ENCODE results near the gene UFSP1. TPM values are rescaled to one million over a fixed set of nuclear protein-coding genes. Genes with fewer than 3 reads are reported as not detected.

Gene UFSP1
- total RNA-seq, 1 experiment from 2014 or later: 4.8 TPM

DNA sequence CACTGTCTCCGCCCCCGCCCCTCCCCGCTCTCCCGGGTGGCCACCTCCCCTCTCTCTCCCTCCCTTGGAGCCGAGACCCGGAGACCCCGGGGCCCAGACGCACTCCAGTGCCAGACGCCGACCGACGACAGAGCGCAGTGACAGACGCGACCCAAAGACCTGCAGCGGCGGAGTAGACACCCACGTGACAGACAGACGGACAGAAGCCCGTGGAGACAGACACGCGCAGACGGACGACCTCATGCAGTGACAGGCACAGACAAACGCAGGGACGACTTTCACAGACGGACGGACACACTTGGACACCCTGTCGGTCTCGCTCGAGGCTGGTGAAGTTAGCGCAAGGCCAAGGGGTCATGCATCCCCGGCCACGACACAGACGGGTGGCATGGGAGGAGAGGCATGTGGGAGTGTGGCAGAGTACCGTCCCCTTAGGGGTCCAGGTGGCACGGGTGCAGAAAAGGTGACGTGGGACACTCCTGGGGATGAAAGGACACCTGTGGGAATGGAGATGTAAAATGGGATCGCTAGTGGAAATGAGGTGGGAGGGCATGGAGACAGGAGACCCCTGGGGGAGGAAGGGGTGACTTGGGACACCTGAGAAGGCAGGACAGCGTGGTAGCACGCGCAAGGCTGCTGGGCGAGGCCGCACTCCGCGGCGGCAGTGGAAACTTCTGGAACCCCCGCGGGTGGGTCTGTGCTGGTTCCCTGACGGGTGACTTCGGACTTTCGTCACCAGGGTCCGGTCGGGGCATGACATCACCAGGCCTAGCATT lies 6.6 kb upstream of the UFSP1 start (continued):
- TF ChIP-seq, protein P1, sequence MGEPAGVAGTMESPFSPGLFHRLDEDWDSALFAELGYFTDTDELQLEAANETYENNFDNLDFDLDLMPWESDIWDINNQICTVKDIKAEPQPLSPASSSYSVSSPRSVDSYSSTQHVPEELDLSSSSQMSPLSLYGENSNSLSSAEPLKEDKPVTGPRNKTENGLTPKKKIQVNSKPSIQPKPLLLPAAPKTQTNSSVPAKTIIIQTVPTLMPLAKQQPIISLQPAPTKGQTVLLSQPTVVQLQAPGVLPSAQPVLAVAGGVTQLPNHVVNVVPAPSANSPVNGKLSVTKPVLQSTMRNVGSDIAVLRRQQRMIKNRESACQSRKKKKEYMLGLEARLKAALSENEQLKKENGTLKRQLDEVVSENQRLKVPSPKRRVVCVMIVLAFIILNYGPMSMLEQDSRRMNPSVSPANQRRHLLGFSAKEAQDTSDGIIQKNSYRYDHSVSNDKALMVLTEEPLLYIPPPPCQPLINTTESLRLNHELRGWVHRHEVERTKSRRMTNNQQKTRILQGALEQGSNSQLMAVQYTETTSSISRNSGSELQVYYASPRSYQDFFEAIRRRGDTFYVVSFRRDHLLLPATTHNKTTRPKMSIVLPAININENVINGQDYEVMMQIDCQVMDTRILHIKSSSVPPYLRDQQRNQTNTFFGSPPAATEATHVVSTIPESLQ (CRISPR knock-in tag; IDR thresholded peaks at IDR 0.05): no peak
- TF ChIP-seq, protein P2, sequence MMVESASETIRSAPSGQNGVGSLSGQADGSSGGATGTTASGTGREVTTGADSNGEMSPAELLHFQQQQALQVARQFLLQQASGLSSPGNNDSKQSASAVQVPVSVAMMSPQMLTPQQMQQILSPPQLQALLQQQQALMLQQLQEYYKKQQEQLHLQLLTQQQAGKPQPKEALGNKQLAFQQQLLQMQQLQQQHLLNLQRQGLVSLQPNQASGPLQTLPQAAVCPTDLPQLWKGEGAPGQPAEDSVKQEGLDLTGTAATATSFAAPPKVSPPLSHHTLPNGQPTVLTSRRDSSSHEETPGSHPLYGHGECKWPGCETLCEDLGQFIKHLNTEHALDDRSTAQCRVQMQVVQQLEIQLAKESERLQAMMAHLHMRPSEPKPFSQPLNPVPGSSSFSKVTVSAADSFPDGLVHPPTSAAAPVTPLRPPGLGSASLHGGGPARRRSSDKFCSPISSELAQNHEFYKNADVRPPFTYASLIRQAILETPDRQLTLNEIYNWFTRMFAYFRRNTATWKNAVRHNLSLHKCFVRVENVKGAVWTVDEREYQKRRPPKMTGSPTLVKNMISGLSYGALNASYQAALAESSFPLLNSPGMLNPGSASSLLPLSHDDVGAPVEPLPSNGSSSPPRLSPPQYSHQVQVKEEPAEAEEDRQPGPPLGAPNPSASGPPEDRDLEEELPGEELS (CRISPR knock-in tag; IDR thresholded peaks at IDR 0.05): no peak
- TF ChIP-seq TEAD4 (CRISPR knock-in tag; IDR thresholded peaks at IDR 0.05) (no peak), ZNF317 (CRISPR knock-in tag; IDR thresholded peaks at IDR 0.05; ENCODE audit: borderline replicate concordance, low read depth) (no peak), NR2C2 (CRISPR knock-in tag; IDR thresholded peaks at IDR 0.05) (no peak), SP1 (CRISPR knock-in tag; conservative IDR thresholded peaks at IDR 0.05) (no peak), GABPB1 (CRISPR knock-in tag; IDR thresholded peaks at IDR 0.05) (0 out of 2 replicates have a peak, but pooled peaks have one; percentile 14), MYBL2 (CRISPR knock-in tag; IDR thresholded peaks at IDR 0.05) (0 out of 2 replicates have a peak, but pooled peaks have one; percentile 30), JAZF1 (CRISPR knock-in tag; IDR thresholded peaks at IDR 0.05) (no peak), SMAD4 (CRISPR knock-in tag; IDR thresholded peaks at IDR 0.05) (no peak), ZNF416 (CRISPR knock-in tag; IDR thresholded peaks at IDR 0.05) (no peak), ZNF219 (CRISPR knock-in tag; IDR thresholded peaks at IDR 0.05; ENCODE audit: borderline replicate concordance) (no peak), ZNF423 (CRISPR knock-in tag; IDR thresholded peaks at IDR 0.05) (no peak), EMX1 (CRISPR knock-in tag; IDR thresholded peaks at IDR 0.05) (no peak), NFE2L1 (CRISPR knock-in tag; IDR thresholded peaks at IDR 0.05) (peak; percentile 45; the same call in 1 of the 2 replicates), ZNF232 (CRISPR knock-in tag; IDR thresholded peaks at IDR 0.05) (0 out of 2 replicates have a peak, but pooled peaks have one; percentile 50)
- TF ChIP-seq, protein P3, sequence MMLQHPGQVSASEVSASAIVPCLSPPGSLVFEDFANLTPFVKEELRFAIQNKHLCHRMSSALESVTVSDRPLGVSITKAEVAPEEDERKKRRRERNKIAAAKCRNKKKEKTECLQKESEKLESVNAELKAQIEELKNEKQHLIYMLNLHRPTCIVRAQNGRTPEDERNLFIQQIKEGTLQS (CRISPR knock-in tag; conservative IDR thresholded peaks at IDR 0.05): 0 out of 2 replicates have a peak, but pooled peaks have one; percentile 16
- TF ChIP-seq, protein P4, sequence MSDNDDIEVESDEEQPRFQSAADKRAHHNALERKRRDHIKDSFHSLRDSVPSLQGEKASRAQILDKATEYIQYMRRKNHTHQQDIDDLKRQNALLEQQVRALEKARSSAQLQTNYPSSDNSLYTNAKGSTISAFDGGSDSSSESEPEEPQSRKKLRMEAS (CRISPR knock-in tag; IDR thresholded peaks at IDR 0.05): peak; percentile 70
- TF ChIP-seq, protein P5, sequence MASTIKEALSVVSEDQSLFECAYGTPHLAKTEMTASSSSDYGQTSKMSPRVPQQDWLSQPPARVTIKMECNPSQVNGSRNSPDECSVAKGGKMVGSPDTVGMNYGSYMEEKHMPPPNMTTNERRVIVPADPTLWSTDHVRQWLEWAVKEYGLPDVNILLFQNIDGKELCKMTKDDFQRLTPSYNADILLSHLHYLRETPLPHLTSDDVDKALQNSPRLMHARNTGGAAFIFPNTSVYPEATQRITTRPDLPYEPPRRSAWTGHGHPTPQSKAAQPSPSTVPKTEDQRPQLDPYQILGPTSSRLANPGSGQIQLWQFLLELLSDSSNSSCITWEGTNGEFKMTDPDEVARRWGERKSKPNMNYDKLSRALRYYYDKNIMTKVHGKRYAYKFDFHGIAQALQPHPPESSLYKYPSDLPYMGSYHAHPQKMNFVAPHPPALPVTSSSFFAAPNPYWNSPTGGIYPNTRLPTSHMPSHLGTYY (CRISPR knock-in tag; IDR thresholded peaks at IDR 0.05): no peak
- TF ChIP-seq, protein P6, sequence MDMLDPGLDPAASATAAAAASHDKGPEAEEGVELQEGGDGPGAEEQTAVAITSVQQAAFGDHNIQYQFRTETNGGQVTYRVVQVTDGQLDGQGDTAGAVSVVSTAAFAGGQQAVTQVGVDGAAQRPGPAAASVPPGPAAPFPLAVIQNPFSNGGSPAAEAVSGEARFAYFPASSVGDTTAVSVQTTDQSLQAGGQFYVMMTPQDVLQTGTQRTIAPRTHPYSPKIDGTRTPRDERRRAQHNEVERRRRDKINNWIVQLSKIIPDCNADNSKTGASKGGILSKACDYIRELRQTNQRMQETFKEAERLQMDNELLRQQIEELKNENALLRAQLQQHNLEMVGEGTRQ (CRISPR knock-in tag; IDR thresholded peaks at IDR 0.05): peak; percentile 57
- TF ChIP-seq, protein P7, sequence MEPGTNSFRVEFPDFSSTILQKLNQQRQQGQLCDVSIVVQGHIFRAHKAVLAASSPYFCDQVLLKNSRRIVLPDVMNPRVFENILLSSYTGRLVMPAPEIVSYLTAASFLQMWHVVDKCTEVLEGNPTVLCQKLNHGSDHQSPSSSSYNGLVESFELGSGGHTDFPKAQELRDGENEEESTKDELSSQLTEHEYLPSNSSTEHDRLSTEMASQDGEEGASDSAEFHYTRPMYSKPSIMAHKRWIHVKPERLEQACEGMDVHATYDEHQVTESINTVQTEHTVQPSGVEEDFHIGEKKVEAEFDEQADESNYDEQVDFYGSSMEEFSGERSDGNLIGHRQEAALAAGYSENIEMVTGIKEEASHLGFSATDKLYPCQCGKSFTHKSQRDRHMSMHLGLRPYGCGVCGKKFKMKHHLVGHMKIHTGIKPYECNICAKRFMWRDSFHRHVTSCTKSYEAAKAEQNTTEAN (CRISPR knock-in tag; IDR thresholded peaks at IDR 0.05): 0 out of 2 replicates have a peak, but pooled peaks have one; percentile 39
- TF ChIP-seq, protein P8, sequence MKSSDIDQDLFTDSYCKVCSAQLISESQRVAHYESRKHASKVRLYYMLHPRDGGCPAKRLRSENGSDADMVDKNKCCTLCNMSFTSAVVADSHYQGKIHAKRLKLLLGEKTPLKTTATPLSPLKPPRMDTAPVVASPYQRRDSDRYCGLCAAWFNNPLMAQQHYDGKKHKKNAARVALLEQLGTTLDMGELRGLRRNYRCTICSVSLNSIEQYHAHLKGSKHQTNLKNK (CRISPR knock-in tag; IDR thresholded peaks at IDR 0.05): no peak
